ENCODE results near the gene ATP1A4.

DNA sequence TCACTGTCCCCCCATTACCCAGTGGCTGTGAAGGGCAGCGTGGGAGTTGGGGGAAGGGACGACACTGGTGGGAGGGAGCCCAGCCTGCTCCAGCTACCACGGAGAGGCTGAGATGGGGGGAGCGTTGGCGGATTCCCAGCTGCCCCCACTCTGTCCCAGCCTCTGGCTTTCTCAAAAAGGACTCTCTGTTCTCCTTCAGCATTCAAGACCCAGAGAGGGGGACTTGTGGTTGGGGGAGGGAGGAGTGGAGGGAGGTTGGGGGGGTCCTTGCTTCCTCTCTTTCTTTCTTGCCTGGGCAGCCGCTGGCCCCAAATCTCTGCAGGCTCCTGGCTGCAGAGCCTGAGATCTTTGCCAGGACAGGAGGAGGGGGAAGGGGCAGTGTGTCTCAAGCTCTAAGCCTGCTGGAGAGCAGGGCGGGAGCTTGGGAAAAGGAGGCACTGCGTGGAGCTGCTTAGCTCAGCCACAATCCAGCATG is 33.7 kb upstream of the ATP1A4 start:
- TF ChIP-seq, protein P1, sequence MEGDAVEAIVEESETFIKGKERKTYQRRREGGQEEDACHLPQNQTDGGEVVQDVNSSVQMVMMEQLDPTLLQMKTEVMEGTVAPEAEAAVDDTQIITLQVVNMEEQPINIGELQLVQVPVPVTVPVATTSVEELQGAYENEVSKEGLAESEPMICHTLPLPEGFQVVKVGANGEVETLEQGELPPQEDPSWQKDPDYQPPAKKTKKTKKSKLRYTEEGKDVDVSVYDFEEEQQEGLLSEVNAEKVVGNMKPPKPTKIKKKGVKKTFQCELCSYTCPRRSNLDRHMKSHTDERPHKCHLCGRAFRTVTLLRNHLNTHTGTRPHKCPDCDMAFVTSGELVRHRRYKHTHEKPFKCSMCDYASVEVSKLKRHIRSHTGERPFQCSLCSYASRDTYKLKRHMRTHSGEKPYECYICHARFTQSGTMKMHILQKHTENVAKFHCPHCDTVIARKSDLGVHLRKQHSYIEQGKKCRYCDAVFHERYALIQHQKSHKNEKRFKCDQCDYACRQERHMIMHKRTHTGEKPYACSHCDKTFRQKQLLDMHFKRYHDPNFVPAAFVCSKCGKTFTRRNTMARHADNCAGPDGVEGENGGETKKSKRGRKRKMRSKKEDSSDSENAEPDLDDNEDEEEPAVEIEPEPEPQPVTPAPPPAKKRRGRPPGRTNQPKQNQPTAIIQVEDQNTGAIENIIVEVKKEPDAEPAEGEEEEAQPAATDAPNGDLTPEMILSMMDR (IDR thresholded peaks at IDR 0.05; ENCODE audit: control extremely low read depth in 1 of 3, insufficient read depth in 1 of 3, low read depth in 1 of 3, low read length in 3 of 3), result no peak
- TF ChIP-seq TCF12 (IDR thresholded peaks at IDR 0.05; ENCODE audit: low read depth, low read length) (no peak), RAD21 (IDR thresholded peaks at IDR 0.05 in 1 of 2, conservative IDR thresholded peaks at IDR 0.05 in 1 of 2; ENCODE audit: low read depth in 2 of 2, low read length in 2 of 2) (no peak), ZNF274 (IDR thresholded peaks at IDR 0.05; ENCODE audit: borderline replicate concordance, extremely low read depth, low read length) (no peak), JUND (IDR thresholded peaks at IDR 0.05; ENCODE audit: low read length) (no peak), CEBPB (IDR thresholded peaks at IDR 0.05; ENCODE audit: low read depth, low read length) (no peak), POLR2AphosphoS5 (IDR thresholded peaks at IDR 0.05; ENCODE audit: low read depth, low read length) (no peak)
- TF ChIP-seq, protein P2, sequence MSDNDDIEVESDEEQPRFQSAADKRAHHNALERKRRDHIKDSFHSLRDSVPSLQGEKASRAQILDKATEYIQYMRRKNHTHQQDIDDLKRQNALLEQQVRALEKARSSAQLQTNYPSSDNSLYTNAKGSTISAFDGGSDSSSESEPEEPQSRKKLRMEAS (IDR thresholded peaks at IDR 0.05), result no peak
